Fibroblast of skin of scalp (primary cell): ENCODE results near the gene SLC35A5. TPM values are rescaled to one million over a fixed set of nuclear protein-coding genes. Genes with fewer than 3 reads are reported as not detected.
A peak's percentile ranks its signal among the peaks of the same experiment; 100 is the strongest.
"Not testable (repeated sequence)": the region's sequence is repeated elsewhere in the genome, so short reads cannot be mapped to it uniquely, and the experiment has no call there.

ENCODE experiments used
- DNase-seq: peaks from one replicate; pipeline ENCODE4 v3.0.0-alpha.2; 2013
- polyA plus RNA-seq, 2 experiments: library from polyadenylated mRNA; unstranded; fragments of 120-200 nt; gene quantifications; one replicate each; pipeline ENCODE4 v1.2.1, GENCODE V29; 2013; ENCODE audit not compliant: insufficient read length in 2 of 2

SLC35A5 gene
- polyA plus RNA-seq (2013, experiment 1 of 2; ENCODE audit: insufficient read length) = 28.8 TPM
- polyA plus RNA-seq (2013, experiment 2 of 2; ENCODE audit: insufficient read length) = 32.8 TPM

- peak; percentile 99 for DNase-seq
Measured at GRCh38 chr3:112561734-112562529, at the start of gene SLC35A5, which contains the start of gene ATG3. Gene SLC35A5 (plus strand): TSS chr3:112562045. CDS start chr3:112563404, 1,359 bp downstream. Gene ATG3 (minus strand): TSS chr3:112561962. CDS start chr3:112561528, 434 bp downstream.

- DNase-seq = no peak
Measured at GRCh38 chr3:112512320-112512719, 49.5 kb upstream of the SLC35A5 start.

GRCh38 chr3:112514527-112515128 lies 47.2 kb upstream of the SLC35A5 start:
- DNase-seq = no peak

- DNase-seq = not testable (repeated sequence)
Measured at GRCh38 chr3:112518970-112519369, 42.9 kb upstream of the SLC35A5 start.

- DNase-seq = peak; percentile 66
Measured at GRCh38 chr3:112519424-112520001, 42.3 kb upstream of the SLC35A5 start.

GRCh38 chr3:112524127-112524526 lies 37.7 kb upstream of the SLC35A5 start:
- not testable (repeated sequence) for DNase-seq

GRCh38 chr3:112530573-112530972 lies 31.3 kb upstream of the SLC35A5 start:
- no peak for DNase-seq

GRCh38 chr3:112531358-112531781 lies 30.5 kb upstream of the SLC35A5 start:
- peak; percentile 20 for DNase-seq

- no peak for DNase-seq
Measured at GRCh38 chr3:112539825-112540650, 21.8 kb upstream of the SLC35A5 start.

- DNase-seq = peak; percentile 57
Measured at GRCh38 chr3:112546216-112546759, 15.6 kb upstream of the SLC35A5 start.

GRCh38 chr3:112550859-112551258 lies 11.0 kb upstream of the SLC35A5 start:
- no peak for DNase-seq

GRCh38 chr3:112555535-112556170 lies 6.2 kb upstream of the SLC35A5 start:
- DNase-seq = no peak

GRCh38 chr3:112557976-112558375 lies 3.9 kb upstream of the SLC35A5 start:
- no peak for DNase-seq

GRCh38 chr3:112560307-112560706 lies 1.5 kb upstream of the SLC35A5 start:
- DNase-seq = no peak

GRCh38 chr3:112560721-112561483 lies 943 bp upstream of the SLC35A5 start:
- peak; percentile 86 for DNase-seq

GRCh38 chr3:112561484-112561733 lies 436 bp upstream of the SLC35A5 start:
- DNase-seq = no peak

- DNase-seq = not testable (repeated sequence)
Measured at GRCh38 chr3:112564247-112564939, 2.5 kb downstream of the SLC35A5 start.

GRCh38 chr3:112564940-112565305 lies 3.1 kb downstream of the SLC35A5 start:
- no peak for DNase-seq

GRCh38 chr3:112568642-112569041 lies 6.8 kb downstream of the SLC35A5 start:
- DNase-seq = no peak

GRCh38 chr3:112569265-112569664 lies 7.4 kb downstream of the SLC35A5 start:
- no peak for DNase-seq

GRCh38 chr3:112572701-112573100 lies 10.9 kb downstream of the SLC35A5 start:
- DNase-seq = no peak
